CD4-positive, alpha-beta T cell (primary cell): ENCODE data around the gene MAGEB17. TPM values are rescaled to one million over a fixed set of nuclear protein-coding genes. Genes with fewer than 3 reads are reported as not detected.

Source experiments
- ATAC-seq: fragments of 200-7000 bp; cut with Tn5 transposase; one replicate; pipeline ENCODE4 v1.10.0; 2022; ENCODE audit warnings: mild to moderate bottlenecking; ENCODE audit not compliant: poor library complexity
- CTCF ChIA-PET: fragments of 350-600 bp; sonication (Branson Sonifier 250); formaldehyde crosslinking; loops from one replicate; lab custom pipeline; 2021; ENCODE audit warnings: antibody characterized with exemption, inconsistent platforms; lab: Charles Lee
- POLR2A ChIA-PET: fragments of 350-600 bp; sonication (Branson Sonifier 250); formaldehyde crosslinking; loops from one replicate; lab custom pipeline; 2021; ENCODE audit warnings: antibody characterized with exemption, inconsistent platforms; lab: Charles Lee
- DNase-seq, 14 experiments: peaks; one replicate each; pipeline ENCODE4 v3.0.0-alpha.2; 2013 to 2020; ENCODE audit warnings: mixed read lengths in 2 of 14
- H3K27ac ChIP-seq, 2 donors: one replicate each; pipeline versions ENCODE4 v1.5.1 to v1.7.0; 2013; ENCODE audit warnings: low read length in 2 of 2, low read depth in 1 of 2, mild to moderate bottlenecking in 1 of 2
- H3K27me3 ChIP-seq, 2 experiments: 1 replicate in 1 of 2; 2 replicates in 1 of 2; pipeline versions ENCODE4 v1.6.1 to v1.7.0; 2013; ENCODE audit warnings: low read length in 2 of 2, control low read depth in 1 of 2, mild to moderate bottlenecking in 1 of 2, moderate library complexity in 1 of 2; ENCODE audit not compliant: insufficient read depth in 2 of 2, control insufficient read depth in 1 of 2
- H3K36me3 ChIP-seq: one replicate; pipeline ENCODE4 v1.6.1; 2013; ENCODE audit warnings: low read length, control low read depth; ENCODE audit not compliant: insufficient read depth
- H3K4me1 ChIP-seq: one replicate; pipeline ENCODE4 v1.6.1; 2013; ENCODE audit warnings: low read length, control low read depth; ENCODE audit not compliant: insufficient read depth
- H3K4me3 ChIP-seq: one replicate; pipeline ENCODE4 v1.5.1; 2013; ENCODE audit warnings: mild to moderate bottlenecking, low read length, moderate library complexity
- H3K9me3 ChIP-seq, 2 experiments: 1 replicate in 1 of 2; 2 replicates in 1 of 2; pipeline versions ENCODE4 v1.6.1 to v1.7.0; 2013; ENCODE audit warnings: low read length in 2 of 2, mild to moderate bottlenecking in 2 of 2, control low read depth in 1 of 2, moderate library complexity in 1 of 2; ENCODE audit not compliant: control insufficient read depth in 1 of 2, insufficient read depth in 1 of 2
- H3K27ac Mint-ChIP-seq: one replicate; pipeline ENCODE4 v1.8.0; 2020; ENCODE audit warnings: mixed read lengths
- H3K27me3 Mint-ChIP-seq: one replicate; pipeline ENCODE4 v1.8.0; 2021; ENCODE audit warnings: mixed read lengths
- H3K36me3 Mint-ChIP-seq: one replicate; pipeline ENCODE4 v1.8.0; 2021; ENCODE audit warnings: low read depth, mixed read lengths
- H3K4me1 Mint-ChIP-seq: one replicate; pipeline ENCODE4 v1.8.0; 2021; ENCODE audit warnings: low read depth, mixed read lengths
- H3K4me3 Mint-ChIP-seq: one replicate; pipeline ENCODE4 v1.8.0; 2020; ENCODE audit warnings: mild to moderate bottlenecking, mixed read lengths
- H3K9me3 Mint-ChIP-seq: one replicate; pipeline ENCODE4 v1.8.0; 2020; ENCODE audit warnings: mixed read lengths
- intact Hi-C, 2 experiments: fragments of 100-400 bp; cut with DNase I in 1 of 2; cut with micrococcal nuclease in 1 of 2; formaldehyde crosslinking; loops; one replicate each; pipeline versions ENCODE4 v1.15.1 to v1.9.0; 2023 to 2025; cut with DNase I, micrococcal nuclease
- total RNA-seq, 174 experiments: library from RNA in 2 of 174; stranded (reverse) in 2 of 174; gene quantifications; one replicate each; pipeline ENCODE4 v1.2.3 and lab custom pipeline; 2021 to 2026
- TF ChIP-seq, protein P1 (sequence below): fragments of 200-600 bp; IDR thresholded peaks from one replicate; pipeline ENCODE4 v1.8.0; 2022; ENCODE audit warnings: antibody characterized with exemption, mild to moderate bottlenecking

The MAGEB17 gene
- total RNA-seq, 2 experiments from 2014 or later = not detected

DNA sequence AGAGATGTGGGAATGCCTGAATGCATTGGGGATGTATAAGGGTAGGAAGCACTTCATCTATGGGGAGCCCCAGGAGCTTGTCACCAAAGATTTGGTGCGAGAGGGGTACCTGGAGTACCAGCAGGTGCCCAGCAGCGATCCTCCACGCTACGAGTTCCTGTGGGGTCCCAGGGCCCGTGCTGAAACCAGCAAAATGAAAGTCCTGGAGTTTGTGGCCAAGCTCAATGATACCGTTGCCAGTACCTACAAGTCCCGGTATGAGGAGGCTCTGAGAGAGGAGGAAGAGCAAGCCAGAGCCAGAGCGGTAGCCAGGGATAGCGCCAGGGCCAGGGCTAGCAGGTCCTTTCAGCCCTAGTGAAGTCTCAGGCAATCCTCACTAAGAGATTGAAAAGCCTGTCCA, 3.8 kb downstream of the MAGEB17 start:
- POLR2A ChIA-PET = no interaction called here
- H3K27ac Mint-ChIP-seq = no peak overlapping the region

DNA sequence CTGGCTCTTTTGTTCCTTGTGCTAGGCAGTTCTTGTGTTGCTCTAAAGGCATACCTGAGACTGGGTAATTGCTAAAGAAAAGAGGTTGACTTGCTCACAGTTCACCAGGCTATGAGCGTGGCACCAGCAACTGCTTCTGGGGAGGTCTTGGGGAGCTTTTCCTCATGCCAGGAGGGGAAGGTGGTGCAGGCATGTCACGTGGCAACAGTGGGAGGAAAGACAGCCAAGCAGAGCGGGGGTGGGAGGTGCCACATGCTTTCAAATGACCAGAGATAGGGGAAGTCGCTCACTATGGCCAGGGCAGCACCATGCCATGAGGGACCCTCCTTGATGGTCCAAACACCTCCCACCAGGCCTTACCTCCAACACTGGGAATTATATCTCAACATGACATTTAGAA, 4.7 kb downstream of the MAGEB17 start:
- H3K9me3 Mint-ChIP-seq = no peaks in the 10 kb centered on the region
- no peak for ATAC-seq
- TF ChIP-seq, protein P1, sequence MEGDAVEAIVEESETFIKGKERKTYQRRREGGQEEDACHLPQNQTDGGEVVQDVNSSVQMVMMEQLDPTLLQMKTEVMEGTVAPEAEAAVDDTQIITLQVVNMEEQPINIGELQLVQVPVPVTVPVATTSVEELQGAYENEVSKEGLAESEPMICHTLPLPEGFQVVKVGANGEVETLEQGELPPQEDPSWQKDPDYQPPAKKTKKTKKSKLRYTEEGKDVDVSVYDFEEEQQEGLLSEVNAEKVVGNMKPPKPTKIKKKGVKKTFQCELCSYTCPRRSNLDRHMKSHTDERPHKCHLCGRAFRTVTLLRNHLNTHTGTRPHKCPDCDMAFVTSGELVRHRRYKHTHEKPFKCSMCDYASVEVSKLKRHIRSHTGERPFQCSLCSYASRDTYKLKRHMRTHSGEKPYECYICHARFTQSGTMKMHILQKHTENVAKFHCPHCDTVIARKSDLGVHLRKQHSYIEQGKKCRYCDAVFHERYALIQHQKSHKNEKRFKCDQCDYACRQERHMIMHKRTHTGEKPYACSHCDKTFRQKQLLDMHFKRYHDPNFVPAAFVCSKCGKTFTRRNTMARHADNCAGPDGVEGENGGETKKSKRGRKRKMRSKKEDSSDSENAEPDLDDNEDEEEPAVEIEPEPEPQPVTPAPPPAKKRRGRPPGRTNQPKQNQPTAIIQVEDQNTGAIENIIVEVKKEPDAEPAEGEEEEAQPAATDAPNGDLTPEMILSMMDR = no peak
- no peaks in the 10 kb centered on the region for H3K36me3 Mint-ChIP-seq
- no peaks in the 10 kb centered on the region for H3K9me3 ChIP-seq
- H3K4me3 Mint-ChIP-seq = no peak overlapping the region
- intact Hi-C loops = no loop called here
- CTCF ChIA-PET = no interaction called here
- H3K4me3 ChIP-seq = no peak overlapping the region
- no peak overlapping the region for H3K27ac ChIP-seq
- POLR2A ChIA-PET = no interaction called here
- no peaks in the 10 kb centered on the region for H3K36me3 ChIP-seq
- no peaks in the 10 kb centered on the region for H3K4me1 ChIP-seq
- no peaks in the 10 kb centered on the region for H3K27me3 ChIP-seq
- no peak overlapping the region for H3K27ac Mint-ChIP-seq
- DNase-seq = no peak
- H3K27me3 Mint-ChIP-seq = no peaks in the 10 kb centered on the region
- H3K4me1 Mint-ChIP-seq = no peaks in the 10 kb centered on the region

More for the DNA sequence above, 3.8 kb downstream of the MAGEB17 start:
- Histone ChIP-seq H3K27ac (no peak overlapping the region), H3K4me3 (no peak overlapping the region), H3K9me3 (no peaks in the 10 kb centered on the region), H3K27me3 (no peaks in the 10 kb centered on the region), H3K36me3 (no peaks in the 10 kb centered on the region), H3K4me1 (no peaks in the 10 kb centered on the region)
- CTCF ChIA-PET = no interaction called here
- DNase-seq (no peak), ATAC-seq (no peak)
- Mint-ChIP-seq H3K9me3 (no peaks in the 10 kb centered on the region), H3K4me1 (no peaks in the 10 kb centered on the region), H3K36me3 (no peaks in the 10 kb centered on the region), H3K4me3 (no peak overlapping the region), H3K27me3 (no peaks in the 10 kb centered on the region)
- TF ChIP-seq, protein P1 = no peak
- intact Hi-C loops = no loop called here

- intact Hi-C loops = no loop called here
- no peak overlapping the region for H3K4me3 Mint-ChIP-seq
- DNase-seq (no peak), ATAC-seq (no peak)
- Histone ChIP-seq H3K36me3 (no peaks in the 10 kb centered on the region), H3K27ac (no peak overlapping the region), H3K4me3 (no peak overlapping the region), H3K9me3 (no peaks in the 10 kb centered on the region), H3K27me3 (no peaks in the 10 kb centered on the region), H3K4me1 (no peaks in the 10 kb centered on the region)
- no peaks in the 10 kb centered on the region for H3K36me3 Mint-ChIP-seq
- TF ChIP-seq, protein P1 = no peak
- POLR2A ChIA-PET = no interaction called here
- CTCF ChIA-PET = no interaction called here
- no peak overlapping the region for H3K27ac Mint-ChIP-seq
- H3K4me1 Mint-ChIP-seq = no peaks in the 10 kb centered on the region
- no peaks in the 10 kb centered on the region for H3K9me3 Mint-ChIP-seq
- H3K27me3 Mint-ChIP-seq = no peaks in the 10 kb centered on the region
Measured at GRCh38 chrX:16172391-16172790, 5.1 kb downstream of the MAGEB17 start.
